SKM-1 treated with dmso at 0.1 percent for 144 hours (cell line): ENCODE data around the gene PHAF1.
A peak's percentile ranks its signal among the peaks of the same experiment; 100 is the strongest.

ENCODE experiments used
- DNase-seq: peaks from one replicate; lab custom pipeline; 2025; ENCODE audit not compliant: unreplicated experiment; lab: John Stamatoyannopoulos, UW

PHAF1 gene

DNA sequence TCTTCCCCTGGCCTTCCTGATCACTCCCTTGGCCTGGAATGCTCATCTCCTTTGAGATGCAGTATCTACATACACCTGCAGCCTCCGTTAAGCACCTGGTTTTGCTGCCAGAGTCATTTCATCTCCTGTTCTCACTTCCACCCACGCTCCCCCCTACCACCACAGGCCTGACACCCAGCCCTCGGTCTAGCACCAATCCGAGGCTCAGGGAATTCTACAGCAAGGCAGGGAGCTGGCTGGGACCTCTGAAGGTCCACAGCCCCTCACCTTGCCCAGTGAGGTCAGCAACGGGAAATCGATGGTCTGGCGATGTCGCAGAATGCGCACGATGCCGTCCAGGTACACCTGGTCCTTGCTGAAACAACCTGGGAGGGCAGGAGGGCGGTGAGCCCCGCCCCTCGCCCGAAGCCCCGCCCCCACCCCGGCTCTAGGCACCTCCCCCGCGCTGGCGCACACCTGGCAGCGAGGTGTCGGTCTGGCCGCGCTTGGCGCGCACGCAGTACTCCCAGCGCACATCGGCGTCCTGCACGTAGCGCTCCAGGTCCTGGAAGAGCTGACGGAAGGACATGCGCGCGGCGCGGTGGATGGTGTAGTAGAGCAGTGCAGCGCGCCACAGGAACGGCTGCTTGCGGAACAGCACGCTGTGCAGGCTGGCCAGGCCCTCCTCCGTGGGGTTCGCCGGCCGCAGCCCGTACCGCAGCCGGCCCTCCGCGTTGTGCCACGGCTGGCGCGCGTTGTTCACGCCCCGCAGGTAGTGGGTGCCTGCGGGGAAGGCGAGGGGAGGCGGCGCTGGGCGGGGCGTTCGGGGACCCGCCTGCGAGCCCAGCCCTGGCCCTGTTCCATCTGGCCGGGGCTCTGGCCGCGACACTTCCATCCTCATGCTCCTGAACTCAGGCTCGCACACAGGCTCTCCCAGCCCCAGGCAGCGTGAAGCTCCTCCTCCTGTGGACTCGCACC, 68.3 kb downstream of the PHAF1 start:
- no peak for DNase-seq

DNA sequence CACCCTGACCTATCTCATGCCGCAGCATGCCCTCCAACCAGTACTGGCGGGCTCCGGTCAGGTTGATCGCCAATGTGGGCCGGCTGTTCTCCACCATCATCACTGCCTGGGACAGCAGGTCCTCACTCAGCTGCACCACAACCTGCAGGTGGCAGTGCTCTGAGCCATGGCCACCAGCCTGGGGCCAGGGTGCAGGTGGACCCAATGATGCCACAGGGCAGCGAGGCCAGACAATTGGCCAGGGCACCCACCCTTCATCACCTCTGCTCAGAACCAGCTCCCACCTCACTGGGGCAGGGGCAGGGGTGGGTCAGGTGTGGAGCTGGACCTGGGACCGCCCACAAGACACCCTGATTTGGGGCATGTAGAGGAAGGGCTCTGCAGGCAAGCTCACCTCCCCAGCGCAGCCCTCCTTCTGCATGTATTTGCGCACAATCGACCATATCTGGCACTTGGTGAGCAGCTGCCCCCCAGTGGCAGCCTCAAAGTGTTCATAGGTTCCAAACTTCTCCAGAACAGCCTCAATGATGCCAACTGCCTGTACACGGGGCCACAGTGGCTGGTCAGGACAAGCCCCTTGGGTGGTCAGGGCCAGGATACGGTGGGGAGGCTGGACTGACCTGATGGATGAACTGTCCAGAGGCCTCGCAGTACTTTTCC, 69.8 kb downstream of the PHAF1 start:
- no peak for DNase-seq

DNA sequence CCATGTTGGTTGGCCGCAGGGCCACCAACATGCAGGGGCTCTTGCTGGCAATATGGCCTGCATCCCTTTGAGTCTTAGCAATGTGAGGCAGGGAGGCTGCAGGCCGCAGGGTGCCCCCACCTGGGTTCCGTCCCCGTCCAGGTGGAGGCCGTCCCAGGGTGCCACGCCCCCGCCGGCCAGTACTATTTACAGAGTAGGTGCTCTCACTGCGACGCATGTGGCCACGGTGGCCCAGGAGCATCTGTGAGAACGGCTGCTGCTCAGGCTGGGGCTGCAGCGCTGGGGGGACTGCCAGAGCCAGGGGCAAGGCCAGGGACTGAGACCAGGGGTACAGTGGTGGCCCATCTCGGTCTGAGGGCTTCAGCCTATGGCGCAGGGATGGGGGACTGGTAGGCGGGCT, 70.4 kb downstream of the PHAF1 start:
- no peak for DNase-seq

DNA sequence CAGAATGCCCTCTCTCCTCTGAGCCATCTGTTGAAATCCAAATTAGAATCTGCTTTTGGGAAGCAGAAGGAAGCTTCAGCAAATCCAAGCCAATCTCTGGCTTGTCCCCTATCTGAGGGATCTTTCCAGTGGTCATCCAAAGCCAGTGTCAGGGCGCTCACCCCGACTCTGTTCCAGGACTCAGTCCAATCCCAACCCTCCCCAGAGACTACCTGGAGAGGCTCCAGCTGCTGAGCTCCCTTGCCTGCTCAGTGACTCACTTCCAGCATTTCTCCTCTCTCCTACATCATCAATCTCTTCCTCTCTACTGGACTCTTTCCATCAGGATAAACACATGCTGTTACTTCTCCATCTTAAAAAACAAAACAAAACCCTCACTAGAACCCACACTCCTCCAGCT, 71.6 kb downstream of the PHAF1 start:
- no peak for DNase-seq

DNA sequence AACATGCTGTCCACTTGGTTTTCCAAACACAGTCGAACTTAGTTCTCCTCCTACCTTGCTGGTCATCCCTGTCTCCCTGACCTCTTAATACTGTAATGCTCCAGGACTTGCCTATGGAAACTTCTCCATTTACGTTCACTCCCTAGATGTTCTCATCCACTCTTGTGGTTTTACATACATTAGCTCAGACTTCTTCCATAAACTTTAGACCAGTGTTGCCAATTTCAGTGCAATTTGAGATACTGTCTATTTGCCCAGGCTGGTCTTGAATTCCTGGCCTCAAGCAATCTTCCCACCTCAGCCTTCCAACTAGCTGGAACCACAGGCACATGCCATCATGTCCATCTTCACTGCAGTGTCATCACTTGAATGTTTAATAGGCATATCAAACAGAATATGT, 72.5 kb downstream of the PHAF1 start:
- no peak for DNase-seq

DNA sequence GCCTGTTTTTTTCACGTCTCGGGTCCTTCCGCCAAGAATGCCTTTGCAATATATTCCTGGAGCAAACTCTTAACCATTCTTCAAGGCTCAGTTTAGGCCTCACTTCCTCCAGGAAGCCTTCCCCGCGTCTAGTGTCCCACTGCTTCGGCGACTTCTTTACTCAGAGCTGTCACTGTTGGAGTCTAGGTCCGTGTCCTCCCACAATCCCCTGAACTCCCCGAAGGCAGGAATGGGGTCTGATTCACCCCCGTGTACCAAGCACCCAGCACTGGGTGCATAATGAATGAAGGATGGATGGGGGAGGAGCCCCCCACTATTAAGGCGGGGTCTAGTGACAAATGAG, 73.5 kb downstream of the PHAF1 start:
- no peak for DNase-seq

DNA sequence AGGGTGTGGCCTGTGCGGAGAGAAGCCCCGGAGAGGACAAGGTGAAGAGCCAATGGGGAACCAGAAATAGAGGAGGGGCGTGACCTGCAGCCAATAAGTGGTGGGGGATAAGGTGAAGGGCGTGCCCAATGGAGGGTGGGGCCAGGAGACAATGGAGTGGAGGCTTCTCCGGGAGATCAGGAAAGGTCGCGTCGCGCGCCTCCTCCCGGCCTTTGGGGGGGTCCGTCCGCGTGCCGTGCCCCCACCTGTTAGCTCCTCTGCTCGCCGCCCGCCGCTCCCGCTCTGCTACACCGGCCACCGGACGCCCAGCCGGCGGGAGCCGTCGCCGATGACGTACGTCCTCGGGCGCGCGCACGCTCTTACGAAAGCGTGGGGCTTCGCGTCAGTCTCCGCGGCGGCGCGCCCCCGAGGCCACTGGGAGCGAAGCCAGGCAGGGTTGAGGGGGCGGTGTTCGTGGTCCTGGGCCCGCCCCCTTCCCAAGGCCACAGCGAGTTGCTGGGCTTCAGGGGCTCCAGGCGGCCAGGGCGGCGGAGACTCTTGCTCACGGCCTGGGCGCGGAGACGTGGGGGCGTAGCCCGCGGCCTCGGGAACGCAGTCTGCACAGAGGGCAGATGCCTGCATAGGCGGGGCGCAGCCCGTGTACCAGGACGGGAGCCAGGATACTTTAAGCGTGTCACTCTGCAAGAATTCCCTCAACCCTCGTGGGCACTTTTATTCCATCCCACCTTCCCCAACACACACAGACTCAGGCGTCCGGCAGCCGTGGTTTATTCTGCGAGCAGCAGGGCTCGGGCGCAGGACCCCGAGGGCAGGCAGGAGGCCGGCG, 74.1 kb downstream of the PHAF1 start, which contains the start of gene MATCAP1:
Gene MATCAP1, minus strand, starts transcription at position 337 of the 826 bp plus-strand sequence. CDS start 3,353 bp downstream, outside the sequence.
- DNase-seq = peak; percentile 99

DNA sequence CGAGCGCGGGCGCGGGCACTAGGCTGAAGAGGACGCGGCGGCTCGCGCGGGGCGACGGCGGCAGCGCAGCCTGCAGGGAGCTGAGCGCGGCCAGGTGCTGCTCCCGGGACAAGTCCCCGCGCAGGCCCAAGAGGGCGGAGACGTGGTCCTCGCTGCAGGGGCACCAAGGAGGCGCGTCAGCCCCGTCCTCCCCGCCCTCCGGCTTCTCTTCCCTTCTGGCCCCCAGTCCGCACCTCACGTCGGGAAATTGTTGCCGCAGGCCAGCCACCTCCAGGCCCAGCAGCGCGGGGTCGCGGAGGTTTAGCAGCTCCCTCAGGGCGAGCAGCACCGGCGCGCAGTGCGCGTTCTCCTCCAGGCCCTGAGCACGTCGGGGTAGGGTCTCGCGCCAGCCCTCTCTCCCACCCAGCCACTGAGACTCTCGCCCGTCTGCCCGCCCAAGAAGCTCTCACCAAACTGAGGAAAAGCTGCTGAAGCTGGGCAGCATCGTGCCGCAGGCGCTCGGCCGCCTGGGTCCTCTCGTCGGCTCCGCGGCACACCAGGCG, 74.8 kb downstream of the PHAF1 start:
- DNase-seq = no peak

DNA sequence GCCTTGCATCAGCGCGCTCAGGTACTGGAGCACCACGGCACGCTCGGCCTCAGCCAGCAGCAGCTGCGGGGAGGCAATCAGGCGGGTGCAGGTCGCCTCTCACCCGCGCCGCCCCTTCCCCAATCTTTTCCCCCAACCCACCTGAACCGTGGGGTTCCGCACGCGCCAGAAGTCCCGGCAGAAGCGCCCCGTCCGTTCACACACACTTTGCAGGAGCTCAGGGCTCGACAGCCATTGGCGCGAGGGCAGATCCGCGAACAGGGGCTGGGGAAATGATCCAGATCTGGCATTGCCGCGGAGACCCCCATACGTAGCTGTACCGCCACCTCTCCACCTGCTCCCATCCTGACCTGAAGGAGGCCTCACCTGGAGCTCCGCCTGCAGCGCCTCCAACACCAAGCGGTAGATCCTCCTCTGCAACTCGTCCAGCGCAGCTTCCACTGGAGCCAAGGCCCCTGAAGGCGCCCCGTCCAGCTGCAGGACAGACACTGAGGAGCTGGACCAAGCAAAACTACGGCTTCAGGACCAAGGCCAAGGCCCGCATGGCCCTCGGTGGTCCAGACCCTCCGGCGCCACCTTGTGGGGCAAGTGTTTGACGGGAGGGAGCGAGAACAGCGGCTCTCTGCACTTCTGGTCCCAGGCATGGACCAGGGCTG, 75.4 kb downstream of the PHAF1 start:
- peak; percentile 79 for DNase-seq

DNA sequence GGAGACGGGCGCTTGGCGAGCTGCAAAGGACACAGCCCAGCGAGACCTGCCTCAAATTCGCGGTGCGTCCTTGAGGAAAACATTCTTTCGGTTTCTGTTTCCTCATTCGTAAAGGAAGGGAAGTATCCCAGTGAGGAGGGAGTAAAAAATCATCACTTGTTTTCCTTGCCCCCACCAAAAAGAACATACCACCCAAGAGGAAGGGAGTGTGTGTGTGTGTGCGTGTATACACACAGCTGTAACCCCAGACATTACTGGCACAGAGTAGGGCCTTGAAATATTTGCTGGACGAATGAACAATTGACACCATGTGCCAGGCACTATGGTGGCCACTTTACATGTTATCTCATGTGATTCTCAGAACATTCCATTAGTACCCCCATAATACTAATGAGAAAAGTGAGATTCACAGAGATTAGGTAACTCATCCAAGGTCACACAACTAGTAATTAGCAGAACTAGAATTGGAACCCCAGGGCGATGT, 76.0 kb downstream of the PHAF1 start:
- no peak for DNase-seq

DNA sequence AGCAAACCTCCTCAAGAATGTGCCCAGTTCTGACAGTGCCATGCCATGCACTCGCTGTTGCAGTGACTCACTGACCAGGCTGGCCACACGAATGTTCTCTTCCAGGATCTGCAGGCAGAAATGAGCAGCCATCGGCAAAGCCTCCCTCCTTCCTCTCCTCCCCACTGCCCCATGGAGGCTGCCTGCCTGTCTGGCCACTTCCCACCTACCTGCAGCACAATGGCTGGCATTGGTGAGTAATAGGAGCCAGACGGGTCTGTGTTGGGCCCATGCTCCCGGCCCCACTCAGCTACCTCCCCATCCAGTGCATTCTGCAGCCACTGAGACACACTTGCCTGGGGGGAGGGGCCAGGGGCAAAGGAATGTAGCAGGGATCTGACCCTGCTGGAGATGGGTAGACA, 76.8 kb downstream of the PHAF1 start:
- DNase-seq = no peak

DNA sequence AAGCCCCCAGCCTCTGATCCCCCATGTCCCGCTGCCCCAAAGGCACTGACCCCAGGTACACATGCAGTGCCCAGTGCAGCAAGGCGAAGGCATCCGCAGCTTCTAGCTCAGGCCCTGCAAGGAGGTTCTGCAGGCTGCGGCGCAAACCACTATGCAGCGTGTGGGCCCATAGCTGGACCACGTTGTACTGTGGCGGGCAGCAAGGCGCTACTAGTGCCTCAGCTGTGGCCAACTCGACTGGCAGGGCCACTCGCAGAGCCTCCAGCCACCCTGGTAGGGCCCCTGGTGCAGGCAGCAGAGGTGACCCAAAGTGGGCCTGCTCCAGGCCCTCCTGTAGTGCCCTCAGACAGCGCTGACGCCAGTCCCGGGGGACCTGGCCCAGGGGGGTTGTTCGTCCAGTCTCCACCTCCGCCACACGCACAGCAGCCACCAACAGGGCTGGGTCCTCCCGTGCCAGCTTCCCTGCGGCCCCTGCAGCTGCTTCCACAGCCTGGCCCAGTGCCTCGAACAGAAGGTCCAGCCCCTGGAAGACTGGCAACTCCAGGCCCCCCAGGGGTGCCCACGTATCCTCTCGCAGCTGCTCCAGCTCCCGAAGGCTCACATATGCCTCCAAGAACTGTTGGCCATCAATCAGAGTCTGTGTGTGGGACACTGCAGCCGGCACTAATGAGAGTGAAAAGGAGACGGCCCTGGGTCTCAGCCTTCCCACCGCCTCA, 77.6 kb downstream of the PHAF1 start:
- DNase-seq = no peak

DNA sequence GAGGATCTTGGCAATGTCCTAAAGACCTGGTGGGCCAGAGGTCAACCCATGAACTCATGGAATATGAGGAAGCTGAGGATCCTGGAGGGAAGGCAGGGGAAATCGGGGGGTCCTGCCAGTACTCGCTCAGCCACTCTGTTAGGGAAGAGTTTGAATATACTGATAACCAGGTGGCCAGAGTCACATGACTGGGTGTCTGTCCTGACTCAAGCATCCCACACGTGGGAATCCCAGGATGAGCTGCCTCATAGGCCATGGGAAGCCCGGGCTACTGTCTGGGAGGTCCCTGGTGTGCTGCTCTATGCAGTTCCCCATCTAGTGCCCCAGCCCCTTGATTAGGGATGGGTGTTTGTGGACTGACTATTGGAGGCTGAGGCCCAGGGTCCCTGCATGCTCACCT, 78.6 kb downstream of the PHAF1 start:
- DNase-seq = no peak

DNA sequence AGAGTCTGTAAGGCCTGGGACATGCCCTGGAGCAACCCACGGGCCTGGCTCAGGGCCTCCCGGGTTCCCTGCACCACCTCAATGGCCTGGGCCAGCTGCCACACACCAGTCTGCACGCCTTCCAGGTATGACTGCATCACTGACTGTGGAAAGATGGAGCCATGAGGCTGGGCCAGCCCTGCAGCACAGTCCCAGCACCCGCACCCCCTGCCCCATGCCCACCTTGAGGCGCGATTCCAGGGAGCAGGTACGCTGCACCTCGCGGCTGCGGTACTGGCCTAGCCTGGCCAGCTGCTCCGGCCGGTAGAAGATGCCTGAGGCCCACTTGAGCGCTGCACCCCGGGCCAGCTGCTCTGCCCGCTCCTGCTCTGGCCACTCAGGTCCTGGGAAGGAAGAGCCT, 79.1 kb downstream of the PHAF1 start:
- no peak for DNase-seq

DNA sequence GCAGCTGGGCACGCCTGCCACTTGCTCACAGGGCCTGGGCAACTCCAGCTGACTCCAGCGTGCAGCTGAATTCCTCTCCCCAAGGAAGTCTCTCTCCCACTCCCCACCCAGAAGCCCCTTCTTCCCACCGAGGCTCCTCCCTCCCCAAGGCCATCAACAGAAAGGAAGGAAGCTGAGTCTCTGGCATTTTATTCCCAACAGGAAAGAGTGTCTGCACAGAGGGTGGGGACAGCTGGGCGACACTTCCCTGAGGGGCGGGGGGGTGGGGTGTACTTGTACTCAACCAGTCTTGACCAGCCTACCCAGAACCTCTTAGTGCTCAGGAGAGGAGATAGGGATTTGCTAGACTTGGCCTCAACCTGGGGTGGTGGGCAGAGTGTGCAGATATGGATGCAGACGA, 80.3 kb downstream of the PHAF1 start, which contains the start of gene EXOC3L1:
Gene EXOC3L1, minus strand, starts transcription at position 96 of the 400 bp plus-strand sequence. CDS start 460 bp downstream, outside the sequence.
- no peak for DNase-seq

DNA sequence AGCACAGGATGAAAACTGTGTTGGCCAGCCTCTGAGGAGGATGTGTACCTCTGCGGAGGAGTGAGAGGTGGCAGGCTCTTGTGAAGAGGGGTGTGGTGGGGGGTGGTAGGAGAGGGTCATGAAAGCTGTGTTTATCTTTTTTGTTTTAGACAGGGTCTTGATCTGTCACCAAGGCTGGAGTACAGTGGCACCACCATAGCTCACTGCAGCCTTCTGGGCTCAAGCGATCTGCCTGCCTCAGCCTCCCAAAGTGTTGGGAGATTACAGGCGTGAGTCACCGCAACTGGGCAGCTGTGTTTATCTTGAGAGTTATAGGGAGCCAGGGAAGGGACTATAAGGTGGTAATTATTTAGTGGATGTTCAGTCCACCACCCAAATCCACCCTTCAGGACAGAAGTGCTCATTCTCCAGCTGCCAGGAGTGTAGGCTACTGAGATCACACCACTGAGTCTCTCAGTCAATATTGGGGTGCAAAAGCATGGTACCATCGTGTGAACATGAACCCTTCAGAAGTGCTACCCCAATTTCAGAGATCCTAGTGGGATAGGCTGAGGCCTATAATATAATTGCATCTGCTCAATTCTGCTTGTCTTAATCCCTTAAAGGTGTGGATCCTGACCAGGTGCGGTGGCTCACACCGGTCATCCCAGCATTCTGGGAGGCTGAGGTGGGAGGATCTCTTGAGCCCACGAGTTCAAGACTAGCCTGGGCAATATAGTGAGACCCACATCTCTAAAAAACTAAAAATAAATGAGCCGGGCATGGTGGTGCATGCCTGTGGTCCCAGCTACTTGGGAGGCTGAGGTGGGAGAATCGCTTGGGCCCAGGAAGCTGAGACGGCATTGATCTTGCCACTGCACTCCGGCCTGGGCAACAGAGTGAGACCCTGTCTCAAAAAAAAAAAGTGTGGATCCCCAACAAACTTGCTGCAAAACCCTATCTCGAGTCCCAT, 81.0 kb downstream of the PHAF1 start:
- DNase-seq = no peak

DNA sequence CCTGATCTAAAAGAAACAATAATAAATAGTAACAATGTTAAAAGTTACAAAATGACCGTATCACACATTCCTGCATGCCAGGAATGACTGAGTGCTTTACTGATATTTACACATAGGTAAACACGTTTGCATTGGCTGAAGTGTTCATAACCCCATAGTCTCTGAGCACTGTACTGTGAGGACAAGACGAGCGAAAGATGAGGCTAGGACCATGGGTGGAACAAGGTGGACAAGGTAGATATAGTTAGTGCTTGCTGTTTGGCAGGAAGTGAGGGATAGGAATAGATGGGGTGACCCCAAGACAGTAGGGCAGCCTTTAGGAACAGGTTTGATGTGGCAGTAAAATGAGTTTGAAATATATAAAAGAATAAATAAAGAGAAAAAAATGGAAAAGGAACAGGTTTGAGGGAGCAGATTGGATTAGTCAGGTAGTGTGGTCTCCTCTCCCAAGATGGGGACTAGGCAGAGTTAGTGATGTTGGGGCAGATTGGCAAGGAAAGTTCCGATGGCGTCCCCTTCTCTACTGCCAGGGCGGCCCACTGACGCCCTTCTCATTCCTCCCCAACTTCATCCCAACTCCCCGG, 81.8 kb downstream of the PHAF1 start:
- no peak for DNase-seq

DNA sequence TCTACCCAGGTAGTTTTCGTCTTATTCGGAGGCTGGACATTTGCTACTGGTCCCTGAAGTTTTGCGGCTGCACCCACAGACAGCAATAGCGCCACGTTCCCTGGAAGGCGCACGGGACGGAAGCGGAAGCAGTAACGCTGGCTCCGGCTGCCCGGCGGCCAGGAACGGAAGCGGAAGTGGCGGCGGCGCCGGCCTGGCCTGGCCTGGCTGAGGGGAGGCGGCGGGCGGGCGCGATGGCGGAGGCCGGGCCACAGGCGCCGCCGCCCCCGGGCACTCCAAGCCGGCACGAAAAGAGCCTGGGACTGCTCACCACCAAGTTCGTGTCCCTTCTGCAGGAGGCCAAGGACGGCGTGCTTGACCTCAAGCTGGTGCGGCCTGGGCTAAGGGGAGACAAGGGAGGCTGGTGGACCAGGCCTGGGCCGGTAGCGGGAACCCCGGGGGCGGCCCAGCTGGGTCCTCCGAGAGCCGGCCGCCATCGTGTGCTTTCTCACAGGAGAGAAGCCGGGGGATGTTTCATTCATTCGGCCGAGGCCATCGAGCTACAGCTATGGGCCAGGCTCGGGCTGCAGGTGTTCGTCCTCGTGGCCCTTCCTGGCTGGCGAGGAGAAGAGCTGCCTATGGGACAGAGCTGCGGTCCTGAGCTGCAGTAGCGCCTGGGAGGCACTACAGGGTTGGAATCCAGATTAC, 82.4 kb downstream of the PHAF1 start, which contains the start of gene E2F4:
Gene E2F4, plus strand, starts transcription at position 161 of the 687 bp plus-strand sequence. Its CDS starts 73 bp downstream, at position 234.
- DNase-seq = peak; percentile 92
